HepG2 (cell line): ENCODE results near the gene CACNA1G. TPM values are rescaled to one million over a fixed set of nuclear protein-coding genes. Genes with fewer than 3 reads are reported as not detected.

ENCODE experiments used
- NFYC ChIP-seq: IDR thresholded peaks from 2 replicates; pipeline ENCODE4 v1.6.1; 2016; ENCODE audit warnings: missing genetic modification reagents, missing compliant biosample characterization
- ZNF234 ChIP-seq: sonication (generic); formaldehyde crosslinking; conservative IDR thresholded peaks from 2 replicates; pipeline ENCODE4 v1.5.1; 2020; ENCODE audit warnings: mild to moderate bottlenecking, missing genetic modification reagents
- ZNF251 ChIP-seq: sonication (generic); formaldehyde crosslinking; IDR thresholded peaks from 2 replicates; pipeline ENCODE4 v1.9.0; 2021; ENCODE audit warnings: mild to moderate bottlenecking, missing genetic modification reagents
- ZNF510 ChIP-seq: sonication (generic); formaldehyde crosslinking; IDR thresholded peaks from 2 replicates; pipeline ENCODE4 v1.4.0; 2020; ENCODE audit warnings: low read depth, mild to moderate bottlenecking, missing genetic modification reagents
- ZNF724P ChIP-seq: sonication (generic); formaldehyde crosslinking; IDR thresholded peaks from 2 replicates; pipeline ENCODE4 v1.8.0; 2022; ENCODE audit warnings: missing genetic modification reagents, borderline replicate concordance
- ZNF768 ChIP-seq: sonication (generic); formaldehyde crosslinking; IDR thresholded peaks from 2 replicates; pipeline ENCODE4 v1.4.0; 2020; ENCODE audit warnings: missing genetic modification reagents
- ZNF775 ChIP-seq: sonication (generic); formaldehyde crosslinking; IDR thresholded peaks from 2 replicates; pipeline ENCODE4 v1.4.0; 2020; ENCODE audit warnings: missing genetic modification reagents, mild to moderate bottlenecking, moderate library complexity, borderline replicate concordance
- ZNF777 ChIP-seq: sonication (generic); formaldehyde crosslinking; IDR thresholded peaks from 2 replicates; pipeline ENCODE4 v1.4.0; 2020; ENCODE audit warnings: missing genetic modification reagents
- polyA plus RNA-seq, 8 experiments: library from polyadenylated mRNA; depleted of rRNA in 3 of 8; stranded (reverse) in 7 of 8; unstranded in 1 of 8; fragments of >200 nt; fragmentation: Illumina TruSeq in 4 of 8; extraction: Trizol in 4 of 8; gene quantifications; 2 replicates each; pipeline versions ENCODE4 v1.2.1 to v1.2.3, GENCODE V29; 2011 to 2016; ENCODE audit warnings: low read depth in 4 of 8, missing spikeins in 1 of 8, mixed read lengths in 1 of 8; ENCODE audit not compliant: insufficient read depth in 1 of 8
- total RNA-seq, 5 experiments: library from RNA; depleted of rRNA; stranded (reverse); fragments of >200 nt; fragmentation: Illumina TruSeq; extraction: Trizol; gene quantifications; 2 replicates each; pipeline ENCODE4 v1.2.3, GENCODE V29; 2016; ENCODE audit warnings: low read depth in 1 of 5
- TF ChIP-seq, protein P1 (sequence below): sonication (generic); formaldehyde crosslinking; IDR thresholded peaks from 2 replicates; pipeline ENCODE4 v1.4.0; 2020; ENCODE audit warnings: missing genetic modification reagents, borderline replicate concordance
- TF ChIP-seq, protein P2 (sequence below): sonication (generic); formaldehyde crosslinking; IDR thresholded peaks from 2 replicates; pipeline ENCODE4 v1.5.0; 2020; ENCODE audit warnings: missing genetic modification reagents
- TF ChIP-seq, protein P3 (sequence below): sonication (generic); formaldehyde crosslinking; IDR thresholded peaks from 2 replicates; pipeline ENCODE4 v1.5.1; 2020; ENCODE audit warnings: missing genetic modification reagents, mild to moderate bottlenecking, borderline replicate concordance
- TF ChIP-seq, protein P4 (sequence below): sonication (generic); formaldehyde crosslinking; IDR thresholded peaks from 2 replicates; pipeline ENCODE4 v1.4.0; 2020; ENCODE audit warnings: missing genetic modification reagents; ENCODE audit errors: not compliant biosample characterization
- TF ChIP-seq, protein P5 (sequence below): sonication (generic); formaldehyde crosslinking; IDR thresholded peaks from 2 replicates; pipeline ENCODE4 v1.8.0; 2022; ENCODE audit warnings: missing genetic modification reagents, low read depth, mild to moderate bottlenecking, borderline replicate concordance
- TF ChIP-seq, protein P6 (sequence below): sonication (generic); formaldehyde crosslinking; IDR thresholded peaks from 2 replicates; pipeline ENCODE4 v1.8.0; 2022; ENCODE audit warnings: mild to moderate bottlenecking, missing genetic modification reagents, moderate library complexity

The CACNA1G gene
- total and polyA plus RNA-seq, 2 of the 13 experiments (the other 11 are each of a cell fraction or from before 2014, with no cell fraction given), result 0.02 TPM; not detected in 1

DNA sequence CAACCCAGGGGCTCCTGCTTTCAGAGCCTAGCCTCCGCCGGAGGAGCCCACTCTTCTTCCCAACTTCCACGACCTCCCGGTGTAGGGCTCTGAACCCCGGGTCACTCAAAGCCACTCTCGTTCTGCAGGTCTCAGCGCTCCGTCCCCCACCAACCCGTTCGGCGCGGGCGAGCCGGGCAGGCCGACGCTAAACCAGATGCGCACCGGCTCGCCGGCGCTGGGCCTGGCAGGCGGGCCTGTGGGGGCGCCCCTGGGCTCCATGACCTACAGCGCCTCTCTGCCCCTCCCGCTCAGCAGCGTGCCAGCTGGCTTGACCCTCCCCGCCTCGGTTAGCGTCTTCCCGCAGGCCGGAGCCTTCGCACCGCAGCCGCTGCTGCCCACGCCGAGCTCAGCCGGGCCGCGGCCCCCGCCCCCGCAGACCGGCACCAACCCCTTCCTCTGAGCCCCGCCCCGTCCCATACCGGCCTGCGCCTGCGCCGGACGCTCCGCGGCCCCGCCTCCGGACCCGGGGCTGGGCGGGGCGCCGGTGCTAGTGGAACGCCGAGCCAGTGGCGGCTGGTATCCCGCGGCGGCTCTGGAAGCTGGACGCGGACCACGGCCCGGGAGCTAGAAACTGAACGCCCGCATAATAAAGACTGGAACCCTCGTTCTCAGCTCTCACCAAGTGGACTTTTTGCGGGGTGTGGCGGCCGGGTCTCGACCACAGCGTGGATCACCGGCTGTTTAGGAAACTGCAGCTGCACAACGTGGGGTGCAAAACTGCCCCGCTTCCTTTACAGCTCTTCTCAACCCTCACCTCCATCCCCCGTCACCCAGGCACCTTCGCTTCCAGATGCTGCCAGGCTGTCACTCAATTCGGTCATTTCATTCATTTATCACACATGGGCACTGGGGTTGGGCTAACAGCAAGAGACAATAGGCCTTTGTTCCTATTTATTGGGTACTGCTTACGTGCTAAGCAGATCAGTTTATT is 18.5 kb upstream of the CACNA1G start (continued):
- 0 out of 2 replicates have a peak, but pooled peaks have one; percentile 27 for TF ChIP-seq ZNF234 (CRISPR knock-in tag)
- TF ChIP-seq ZNF768 (CRISPR knock-in tag), result peak; percentile 70; the same call in 1 of the 2 replicates
- peak; percentile 83 for TF ChIP-seq ZNF777 (CRISPR knock-in tag)
- TF ChIP-seq, protein P1, sequence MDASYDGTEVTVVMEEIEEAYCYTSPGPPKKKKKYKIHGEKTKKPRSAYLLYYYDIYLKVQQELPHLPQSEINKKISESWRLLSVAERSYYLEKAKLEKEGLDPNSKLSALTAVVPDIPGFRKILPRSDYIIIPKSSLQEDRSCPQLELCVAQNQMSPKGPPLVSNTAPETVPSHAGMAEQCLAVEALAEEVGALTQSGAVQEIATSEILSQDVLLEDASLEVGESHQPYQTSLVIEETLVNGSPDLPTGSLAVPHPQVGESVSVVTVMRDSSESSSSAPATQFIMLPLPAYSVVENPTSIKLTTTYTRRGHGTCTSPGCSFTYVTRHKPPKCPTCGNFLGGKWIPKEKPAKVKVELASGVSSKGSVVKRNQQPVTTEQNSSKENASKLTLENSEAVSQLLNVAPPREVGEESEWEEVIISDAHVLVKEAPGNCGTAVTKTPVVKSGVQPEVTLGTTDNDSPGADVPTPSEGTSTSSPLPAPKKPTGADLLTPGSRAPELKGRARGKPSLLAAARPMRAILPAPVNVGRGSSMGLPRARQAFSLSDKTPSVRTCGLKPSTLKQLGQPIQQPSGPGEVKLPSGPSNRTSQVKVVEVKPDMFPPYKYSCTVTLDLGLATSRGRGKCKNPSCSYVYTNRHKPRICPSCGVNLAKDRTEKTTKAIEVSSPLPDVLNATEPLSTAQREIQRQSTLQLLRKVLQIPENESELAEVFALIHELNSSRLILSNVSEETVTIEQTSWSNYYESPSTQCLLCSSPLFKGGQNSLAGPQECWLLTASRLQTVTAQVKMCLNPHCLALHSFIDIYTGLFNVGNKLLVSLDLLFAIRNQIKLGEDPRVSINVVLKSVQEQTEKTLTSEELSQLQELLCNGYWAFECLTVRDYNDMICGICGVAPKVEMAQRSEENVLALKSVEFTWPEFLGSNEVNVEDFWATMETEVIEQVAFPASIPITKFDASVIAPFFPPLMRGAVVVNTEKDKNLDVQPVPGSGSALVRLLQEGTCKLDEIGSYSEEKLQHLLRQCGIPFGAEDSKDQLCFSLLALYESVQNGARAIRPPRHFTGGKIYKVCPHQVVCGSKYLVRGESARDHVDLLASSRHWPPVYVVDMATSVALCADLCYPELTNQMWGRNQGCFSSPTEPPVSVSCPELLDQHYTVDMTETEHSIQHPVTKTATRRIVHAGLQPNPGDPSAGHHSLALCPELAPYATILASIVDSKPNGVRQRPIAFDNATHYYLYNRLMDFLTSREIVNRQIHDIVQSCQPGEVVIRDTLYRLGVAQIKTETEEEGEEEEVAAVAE (CRISPR knock-in tag), result no peak; the same call in 1 of the 2 replicates
- TF ChIP-seq, protein P2, sequence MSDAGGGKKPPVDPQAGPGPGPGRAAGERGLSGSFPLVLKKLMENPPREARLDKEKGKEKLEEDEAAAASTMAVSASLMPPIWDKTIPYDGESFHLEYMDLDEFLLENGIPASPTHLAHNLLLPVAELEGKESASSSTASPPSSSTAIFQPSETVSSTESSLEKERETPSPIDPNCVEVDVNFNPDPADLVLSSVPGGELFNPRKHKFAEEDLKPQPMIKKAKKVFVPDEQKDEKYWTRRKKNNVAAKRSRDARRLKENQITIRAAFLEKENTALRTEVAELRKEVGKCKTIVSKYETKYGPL (CRISPR knock-in tag), result 0 out of 2 replicates have a peak, but pooled peaks have one; percentile 50
- TF ChIP-seq, protein P3, sequence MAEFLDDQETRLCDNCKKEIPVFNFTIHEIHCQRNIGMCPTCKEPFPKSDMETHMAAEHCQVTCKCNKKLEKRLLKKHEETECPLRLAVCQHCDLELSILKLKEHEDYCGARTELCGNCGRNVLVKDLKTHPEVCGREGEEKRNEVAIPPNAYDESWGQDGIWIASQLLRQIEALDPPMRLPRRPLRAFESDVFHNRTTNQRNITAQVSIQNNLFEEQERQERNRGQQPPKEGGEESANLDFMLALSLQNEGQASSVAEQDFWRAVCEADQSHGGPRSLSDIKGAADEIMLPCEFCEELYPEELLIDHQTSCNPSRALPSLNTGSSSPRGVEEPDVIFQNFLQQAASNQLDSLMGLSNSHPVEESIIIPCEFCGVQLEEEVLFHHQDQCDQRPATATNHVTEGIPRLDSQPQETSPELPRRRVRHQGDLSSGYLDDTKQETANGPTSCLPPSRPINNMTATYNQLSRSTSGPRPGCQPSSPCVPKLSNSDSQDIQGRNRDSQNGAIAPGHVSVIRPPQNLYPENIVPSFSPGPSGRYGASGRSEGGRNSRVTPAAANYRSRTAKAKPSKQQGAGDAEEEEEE (CRISPR knock-in tag), result no peak
- peak; percentile 57; the same call in 1 of the 2 replicates for TF ChIP-seq ZNF724P (CRISPR knock-in tag)
- TF ChIP-seq, protein P4, sequence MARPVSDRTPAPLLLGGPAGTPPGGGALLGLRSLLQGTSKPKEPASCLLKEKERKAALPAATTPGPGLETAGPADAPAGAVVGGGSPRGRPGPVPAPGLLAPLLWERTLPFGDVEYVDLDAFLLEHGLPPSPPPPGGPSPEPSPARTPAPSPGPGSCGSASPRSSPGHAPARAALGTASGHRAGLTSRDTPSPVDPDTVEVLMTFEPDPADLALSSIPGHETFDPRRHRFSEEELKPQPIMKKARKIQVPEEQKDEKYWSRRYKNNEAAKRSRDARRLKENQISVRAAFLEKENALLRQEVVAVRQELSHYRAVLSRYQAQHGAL (CRISPR knock-in tag), result peak; percentile 81
- TF ChIP-seq ZNF510 (CRISPR knock-in tag), result 0 out of 2 replicates have a peak, but pooled peaks have one; percentile 57
- TF ChIP-seq ZNF251, result no peak
- TF ChIP-seq ZNF775 (CRISPR knock-in tag), result no peak
- TF ChIP-seq, protein P5, sequence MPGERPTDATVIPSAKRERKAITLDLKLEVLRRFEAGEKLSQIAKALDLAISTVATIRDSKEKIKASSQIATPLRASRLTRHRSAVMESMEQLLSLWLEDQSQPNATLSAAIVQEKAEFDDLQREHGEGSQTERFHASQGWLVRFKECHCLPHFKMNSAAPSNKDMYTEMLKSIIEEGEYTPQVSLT (CRISPR knock-in tag), result no peak; the same call in 1 of the 2 replicates
- TF ChIP-seq, protein P6, sequence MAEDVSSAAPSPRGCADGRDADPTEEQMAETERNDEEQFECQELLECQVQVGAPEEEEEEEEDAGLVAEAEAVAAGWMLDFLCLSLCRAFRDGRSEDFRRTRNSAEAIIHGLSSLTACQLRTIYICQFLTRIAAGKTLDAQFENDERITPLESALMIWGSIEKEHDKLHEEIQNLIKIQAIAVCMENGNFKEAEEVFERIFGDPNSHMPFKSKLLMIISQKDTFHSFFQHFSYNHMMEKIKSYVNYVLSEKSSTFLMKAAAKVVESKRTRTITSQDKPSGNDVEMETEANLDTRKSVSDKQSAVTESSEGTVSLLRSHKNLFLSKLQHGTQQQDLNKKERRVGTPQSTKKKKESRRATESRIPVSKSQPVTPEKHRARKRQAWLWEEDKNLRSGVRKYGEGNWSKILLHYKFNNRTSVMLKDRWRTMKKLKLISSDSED (CRISPR knock-in tag), result no peak
- no peak for TF ChIP-seq NFYC (CRISPR knock-in tag)
